ENCODE data around the gene LYPD3.

LYPD3 gene

GRCh38 chr19:43435775-43436174 lies 29.6 kb downstream of the LYPD3 start:
- no peak for DNase-seq (ENCODE audit: low read depth in 1 of 2, low spot score in 1 of 2)

- no peak for DNase-seq (ENCODE audit: low read depth in 1 of 2, low spot score in 1 of 2)
Observed at GRCh38 chr19:43433689-43434088, 31.7 kb downstream of the LYPD3 start.

- DNase-seq (ENCODE audit: low read depth in 1 of 2, low spot score in 1 of 2): no peak
Observed at GRCh38 chr19:43433358-43433673, 32.1 kb downstream of the LYPD3 start.

DNA sequence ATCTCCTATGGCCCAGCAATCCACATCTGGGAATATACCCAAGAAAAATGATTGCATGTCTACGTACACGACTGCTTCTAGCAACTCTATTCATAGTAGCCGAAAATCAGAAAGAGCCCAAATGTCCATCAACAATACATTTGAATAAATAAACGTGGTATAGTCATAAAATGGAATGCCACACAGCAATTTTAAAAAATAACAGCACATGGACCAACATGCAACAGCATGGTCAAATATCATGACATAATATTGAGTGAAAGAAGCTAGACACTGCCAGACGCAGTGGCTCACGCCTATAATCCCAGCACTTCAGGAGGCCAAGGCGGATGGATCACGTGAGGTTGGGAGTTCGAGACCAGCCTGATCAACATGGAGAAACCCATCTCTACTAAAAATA lies 34.4 kb downstream of the LYPD3 start:
- DNase-seq (ENCODE audit: low read depth in 1 of 2, low spot score in 1 of 2): no peak

GRCh38 chr19:43430142-43430710 lies 35.2 kb downstream of the LYPD3 start:
- no peak for DNase-seq (ENCODE audit: low read depth in 1 of 2, low spot score in 1 of 2)

- DNase-seq (ENCODE audit: low read depth in 1 of 2, low spot score in 1 of 2): no peak
Observed at GRCh38 chr19:43429395-43429794, 36.0 kb downstream of the LYPD3 start.

- DNase-seq (ENCODE audit: low read depth in 1 of 2, low spot score in 1 of 2): no peak
Observed at GRCh38 chr19:43425567-43426392, 39.6 kb downstream of the LYPD3 start.

DNA sequence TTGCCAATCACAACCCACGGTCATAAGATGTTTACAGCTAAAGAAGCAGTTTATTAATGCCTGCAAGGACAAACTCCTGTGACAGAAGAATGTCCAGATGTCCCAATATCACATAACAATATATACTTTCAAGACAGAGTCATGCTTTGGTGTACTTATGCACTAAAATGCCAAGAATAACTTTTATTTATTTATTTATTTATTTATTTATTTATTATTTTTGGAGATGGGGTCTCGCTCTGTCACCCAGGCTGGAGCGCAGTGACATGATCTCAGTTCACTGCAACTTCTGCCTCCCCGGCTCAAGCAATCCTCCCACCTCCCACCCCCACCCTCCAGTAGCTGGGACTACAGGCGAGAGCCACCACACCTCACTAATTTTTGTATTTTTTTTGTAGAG lies 41.6 kb downstream of the LYPD3 start:
- no peak for DNase-seq (ENCODE audit: low read depth in 1 of 2, low spot score in 1 of 2)

- DNase-seq (ENCODE audit: low read depth in 1 of 2, low spot score in 1 of 2): no peak
Observed at GRCh38 chr19:43422689-43423066, 42.7 kb downstream of the LYPD3 start.

- no peak for DNase-seq (ENCODE audit: low read depth in 1 of 2, low spot score in 1 of 2)
Observed at GRCh38 chr19:43422000-43422688, 43.3 kb downstream of the LYPD3 start.

GRCh38 chr19:43420954-43421353 lies 44.5 kb downstream of the LYPD3 start:
- no peak for DNase-seq (ENCODE audit: low read depth in 1 of 2, low spot score in 1 of 2)

GRCh38 chr19:43416951-43417623 lies 48.3 kb downstream of the LYPD3 start:
- DNase-seq (ENCODE audit: low read depth in 1 of 2, low spot score in 1 of 2): no peak

DNA sequence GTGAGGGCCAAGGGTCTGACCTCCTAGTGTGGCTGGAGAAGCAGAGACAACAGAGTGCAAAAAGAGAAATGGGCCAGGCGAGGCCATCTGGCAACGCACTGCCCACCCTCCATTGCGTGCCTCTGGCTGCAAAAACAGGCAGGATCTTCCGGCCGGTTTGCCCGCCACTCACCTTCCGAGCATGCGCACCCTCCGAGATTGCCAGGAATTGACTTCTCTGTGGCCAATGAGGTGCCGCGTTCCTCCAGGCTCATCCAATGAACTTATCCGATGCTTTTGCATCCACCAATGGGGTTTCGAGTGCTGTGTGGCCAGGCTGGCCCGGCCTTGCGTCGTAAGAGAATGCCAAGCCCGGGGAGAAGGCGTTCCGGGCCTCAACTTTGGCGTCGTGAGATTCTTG lies 50.9 kb downstream of the LYPD3 start, which contains the start of gene TEX101:
TSS of gene TEX101 (plus strand) at position 337 of the 400 bp plus-strand sequence. CDS start 1,030 bp downstream, outside the sequence.
- DNase-seq (ENCODE audit: low read depth in 1 of 2, low spot score in 1 of 2): no peak

GRCh38 chr19:43412441-43412840 lies 53.0 kb downstream of the LYPD3 start:
- DNase-seq (ENCODE audit: low read depth in 1 of 2, low spot score in 1 of 2): no peak

Measured in stimulated activated CD4-positive, alpha-beta T cell treated with anti-CD3 and anti-CD28 coated beads, Interleukin-15, amount 100 ng/mL, for 1 hour (primary cell).